GM06990 (cell line): Measurements from ENCODE around the gene ANP32E.
"Not testable (repeated sequence)": the region's sequence is repeated elsewhere in the genome, so short reads cannot be mapped to it uniquely, and the experiment has no call there.

Experiments
- DNase-seq: peaks from one replicate; pipeline ENCODE4 v3.0.0-alpha.2; 2011; ENCODE audit not compliant: insufficient read length; ENCODE audit errors: extremely low read depth
- H3K27me3 ChIP-seq: replicated peaks from 2 replicates; pipeline ENCODE4 v1.6.0; 2011; ENCODE audit warnings: low read length; ENCODE audit not compliant: control insufficient read depth, insufficient read depth
- H3K36me3 ChIP-seq: 2 replicates; pipeline ENCODE4 v1.5.1; 2011; ENCODE audit warnings: low read length; ENCODE audit not compliant: control insufficient read depth, insufficient read depth
- H3K4me3 ChIP-seq: replicated peaks from 2 replicates; pipeline ENCODE4 v1.5.1; 2011; ENCODE audit warnings: low read depth, mild to moderate bottlenecking, control low read depth, low read length
- CTCF ChIP-seq: IDR thresholded peaks from 2 replicates; pipeline ENCODE4 v1.5.1; 2011; ENCODE audit warnings: low read length, control low read depth, mild to moderate bottlenecking, inconsistent platforms; ENCODE audit not compliant: insufficient read depth, poor library complexity, severe bottlenecking

Gene ANP32E

DNA sequence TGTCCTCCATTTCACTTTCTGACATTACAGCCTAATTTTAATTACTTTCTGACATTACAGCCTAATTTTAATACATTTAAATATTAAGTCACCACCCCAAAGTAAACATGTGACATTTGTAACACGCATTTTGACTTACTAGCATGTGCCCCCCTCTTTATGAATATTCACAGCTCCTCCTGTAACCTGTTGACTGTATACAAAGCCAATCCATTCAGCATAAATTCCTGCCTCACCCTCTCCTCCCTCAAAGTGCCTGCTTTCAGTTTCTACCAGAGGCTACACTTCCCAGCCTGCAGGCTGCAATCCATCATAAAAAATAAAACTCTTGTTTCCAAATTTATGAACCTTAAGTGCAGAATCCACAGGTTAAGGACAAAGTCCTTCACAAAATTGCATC is 39.5 kb downstream of the ANP32E start:
- no peaks in the 10 kb centered on the region for H3K36me3 ChIP-seq
- no peak for TF ChIP-seq CTCF
- no peak overlapping the region for H3K4me3 ChIP-seq
- DNase-seq = no peak
- no peaks in the 10 kb centered on the region for H3K27me3 ChIP-seq

- H3K27me3 ChIP-seq = no peaks in the 10 kb centered on the region
- H3K4me3 ChIP-seq = no peak overlapping the region
- DNase-seq = no peak
- TF ChIP-seq CTCF = no peak
- no peaks in the 10 kb centered on the region for H3K36me3 ChIP-seq
These were observed 41.4 kb downstream of the ANP32E start for GRCh38 chr1:150194381-150195031.

GRCh38 chr1:150192012-150192411 is 43.9 kb downstream of the ANP32E start:
- no peak for TF ChIP-seq CTCF
- no peaks in the 10 kb centered on the region for H3K36me3 ChIP-seq
- no peak for DNase-seq
- no peaks in the 10 kb centered on the region for H3K27me3 ChIP-seq
- H3K4me3 ChIP-seq = no peak overlapping the region

DNA sequence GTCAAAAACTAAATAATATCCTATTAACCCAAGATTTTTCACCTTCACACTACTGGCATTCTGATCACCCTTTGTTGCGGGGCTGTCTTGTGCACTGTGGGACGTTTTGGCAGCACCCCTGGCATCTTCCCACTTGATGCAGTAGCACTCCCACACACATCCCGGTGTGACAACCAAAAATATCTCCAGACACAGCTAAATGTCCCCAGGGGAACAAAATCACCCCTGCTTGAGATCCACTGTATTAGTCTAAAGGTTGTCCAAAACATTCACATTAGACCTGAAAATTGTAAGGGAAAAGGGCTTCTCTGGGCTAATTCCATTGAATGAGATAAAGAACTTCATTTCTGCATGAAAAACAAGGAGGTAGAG is 48.4 kb downstream of the ANP32E start:
- peak; percentile 9 for DNase-seq
- Histone ChIP-seq H3K4me3 (no peak overlapping the region), H3K27me3 (no peaks in the 10 kb centered on the region), H3K36me3 (no peaks in the 10 kb centered on the region)
- TF ChIP-seq CTCF = no peak

- DNase-seq = peak; percentile 28
- Histone ChIP-seq H3K36me3 (no peaks in the 10 kb centered on the region), H3K27me3 (no peaks in the 10 kb centered on the region), H3K4me3 (no peak overlapping the region)
- TF ChIP-seq CTCF = peak; percentile 37
These were observed 48.9 kb downstream of the ANP32E start for GRCh38 chr1:150186789-150187559.

DNA sequence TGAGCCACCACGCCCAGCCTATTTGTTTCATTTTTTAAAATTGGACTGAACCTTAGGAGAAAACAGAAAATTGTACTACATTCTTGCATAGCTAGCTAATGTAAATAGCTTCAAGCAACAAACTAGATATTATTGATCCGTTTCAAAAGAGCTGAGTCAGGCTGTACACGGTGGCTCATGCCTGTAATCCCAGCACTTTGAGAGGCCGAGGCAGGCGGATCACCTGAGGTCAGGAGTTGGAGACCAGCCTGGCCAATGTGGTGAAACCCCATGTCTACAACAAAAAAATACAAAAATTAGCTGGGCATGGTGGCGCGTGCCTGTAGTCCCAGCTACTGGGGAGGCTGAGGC is 49.5 kb downstream of the ANP32E start:
- not testable (repeated sequence) for DNase-seq, H3K4me3 ChIP-seq, H3K36me3 ChIP-seq, H3K27me3 ChIP-seq
